Subcutaneous adipose tissue (tissue), 4 donors: ENCODE measurements around the gene OOSP4B. TPM values are rescaled to one million over a fixed set of nuclear protein-coding genes. Genes with fewer than 3 reads are reported as not detected.

ENCODE experiments used
- CTCF ChIP-seq: fragments of 450-650 bp; IDR thresholded peaks from one replicate; pipeline ENCODE4 v1.5.1; 2016; ENCODE audit warnings: low read depth, mild to moderate bottlenecking, control low read depth, antibody characterized with exemption, moderate library complexity
- total RNA-seq, 4 donors: library from RNA; depleted of rRNA; stranded (reverse); fragments of >200 nt; gene quantifications; one replicate each; pipeline ENCODE4 v1.1.0, GENCODE V29; 2016

Gene OOSP4B
- not detected for total RNA-seq

GRCh38 chr11:60016881-60017280, at the start of gene OOSP4B:
Gene OOSP4B, plus strand, starts transcription at chr11:60017181.
- no peak for TF ChIP-seq CTCF

- no peak for TF ChIP-seq CTCF
These were observed 49.1 kb upstream of the OOSP4B start for GRCh38 chr11:59967677-59968394.

- TF ChIP-seq CTCF: no peak
These were observed 48.6 kb upstream of the OOSP4B start for GRCh38 chr11:59968395-59968783.

GRCh38 chr11:59973097-59973496, 43.9 kb upstream of the OOSP4B start:
- no peak for TF ChIP-seq CTCF

- no peak for TF ChIP-seq CTCF
These were observed 35.7 kb upstream of the OOSP4B start for GRCh38 chr11:59981106-59981770.

GRCh38 chr11:59983212-59983611, 33.8 kb upstream of the OOSP4B start:
- TF ChIP-seq CTCF: no peak

GRCh38 chr11:59984368-59984767, 32.6 kb upstream of the OOSP4B start:
- no peak for TF ChIP-seq CTCF
